Psoas muscle (tissue), 8 donors: ENCODE results near the gene ZKSCAN1. TPM values are rescaled to one million over a fixed set of nuclear protein-coding genes. Genes with fewer than 3 reads are reported as not detected.

Experiments used
- ATAC-seq, 4 donors: fragments of 200-7000 bp; cut with Tn5 transposase; one replicate each; pipeline ENCODE4 v1.9.1; 2020; ENCODE audit warnings: moderate library complexity in 3 of 4, mild to moderate bottlenecking in 2 of 4
- DNase-seq, 2 donors: peaks; one replicate each; pipeline ENCODE4 v3.0.0-alpha.2; 2020
- H3K27ac ChIP-seq: fragments of 200-600 bp; one replicate; pipeline ENCODE4 v1.8.0; 2022
- H3K27me3 ChIP-seq, 3 donors: fragments of 200-600 bp in 1 of 3; one replicate each; pipeline versions ENCODE4 v1.6.1 to v1.8.0; 2013 to 2022; ENCODE audit warnings: low read length in 2 of 3, mild to moderate bottlenecking in 2 of 3, moderate library complexity in 1 of 3; ENCODE audit not compliant: insufficient read depth in 3 of 3
- H3K36me3 ChIP-seq, 2 donors: fragments of 200-600 bp in 1 of 2; one replicate each; pipeline versions ENCODE4 v1.6.1 to v1.8.0; 2013 to 2022; ENCODE audit warnings: low read depth in 1 of 2, mild to moderate bottlenecking in 1 of 2, moderate library complexity in 1 of 2; ENCODE audit not compliant: insufficient read depth in 1 of 2
- H3K4me1 ChIP-seq: fragments of 200-600 bp; one replicate; pipeline ENCODE4 v1.8.0; 2022
- H3K4me3 ChIP-seq: fragments of 200-600 bp; one replicate; pipeline ENCODE4 v1.8.0; 2022; ENCODE audit warnings: mild to moderate bottlenecking
- H3K9me3 ChIP-seq: fragments of 200-600 bp; one replicate; pipeline ENCODE4 v1.8.0; 2022
- WGBS, 3 donors: extraction: QIAGEN DNeasy Blood & Tissue Kit; methylation state at CpG; one replicate each; pipeline versions ENCODE4 v1.1.6 to v1.1.7; 2013; 5-methylcytosine and 5-hydroxymethylcytosine counted together
- intact Hi-C, 2 donors: fragments of 100-400 bp; cut with DNase I; formaldehyde crosslinking; loops; one replicate each; pipeline versions ENCODE4 v1.11.0 to v1.14.2; 2022
- polyA plus RNA-seq, 3 donors: library from polyadenylated mRNA; stranded (reverse); fragments of 200-250 nt; gene quantifications; one replicate each; pipeline ENCODE4 v1.2.3, GENCODE V29; 2013
- total RNA-seq, 4 donors: library from RNA; stranded (reverse); fragmentation: NEBNext Ultra II Directional in 2 of 4; extraction: Animal tissue kit (Norgen Biotek cat#: 25700) in 2 of 4; gene quantifications; one replicate each; pipeline versions ENCODE4 v1.2.1 to v1.2.4, GENCODE V29; 2021 to 2023
- TF ChIP-seq, protein P1 (sequence below): fragments of 200-600 bp; IDR thresholded peaks from one replicate; pipeline ENCODE4 v1.8.0; 2022; ENCODE audit warnings: antibody characterized with exemption
- donor health status: healthy with polysubstance abuse.
- donor health status: DM: no; HTN: no; CAD: no; lungs with moderate emphysema.
- donor health status: Bipolar disorder and iron deficiency.
- donor health status: healthy.
- donor health status: DM: yes; HTN: yes; CAD: no.
- donor health status: DM: no; HTN: no; CAD: no.
- donor health status: DM: no; HTN: no; CAD: no.
- donor health status: DM: yes; HTN: yes; CAD: no.

Gene ZKSCAN1
- total and polyA plus RNA-seq, 7 donors = 5.7 to 40.2 (median 38.5) TPM

DNA sequence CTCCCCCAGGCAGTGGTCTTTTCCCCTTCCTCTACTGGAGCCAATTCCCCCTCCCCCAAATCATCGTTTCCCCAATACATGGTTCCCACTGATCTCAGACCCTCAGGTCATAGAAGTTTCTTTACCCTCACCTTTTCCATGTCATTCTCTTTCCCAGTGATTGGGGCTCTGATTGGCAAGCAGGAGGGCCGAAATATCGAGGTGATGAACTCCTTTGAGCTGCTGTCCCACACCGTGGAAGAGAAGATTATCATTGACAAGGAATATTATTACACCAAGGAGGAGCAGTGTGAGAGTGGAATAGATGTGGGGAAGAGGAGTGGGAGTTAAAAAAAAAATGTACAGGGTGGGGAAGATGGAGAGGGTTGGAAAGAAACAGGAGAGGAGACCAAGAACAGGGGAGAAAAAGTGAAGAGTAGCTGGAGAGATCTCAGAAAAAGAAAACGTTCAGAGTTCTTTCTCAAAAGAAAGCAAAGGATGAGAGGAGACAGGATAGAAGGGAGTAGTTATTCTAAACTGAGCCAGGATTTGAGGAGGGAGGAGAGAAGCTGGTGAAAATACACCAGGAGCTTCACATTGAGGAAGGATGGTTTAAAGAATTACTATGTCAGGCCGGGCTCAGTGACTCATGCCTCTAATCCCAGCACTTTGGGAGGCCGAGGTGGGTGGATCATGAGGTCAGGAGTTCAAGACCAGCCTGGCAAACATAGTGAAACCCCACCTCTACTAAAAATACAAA, 74.2 kb downstream of the ZKSCAN1 start:
- intact Hi-C loops = loop anchor here (5.0 kb wide), 1 partner anchor 38 kb away; the partner anchor contains the start of gene MBLAC1 (in 2 of the 2)
- Histone ChIP-seq H3K4me1 (peaks cover 21% of the 10 kb centered on the region), H3K27ac (peak overlapping the region; percentile 90), H3K9me3 (no peaks in the 10 kb centered on the region), H3K27me3 (no peaks in the 10 kb centered on the region), H3K36me3 (peaks cover 4 to 46% of the 10 kb centered on the region in 2 donors), H3K4me3 (peak overlapping the region; percentile 85)
- 23 to 29% (median 25%) methylated on average over 7 of the region's 7 CpGs for WGBS, 3 donors
- TF ChIP-seq, protein P1, sequence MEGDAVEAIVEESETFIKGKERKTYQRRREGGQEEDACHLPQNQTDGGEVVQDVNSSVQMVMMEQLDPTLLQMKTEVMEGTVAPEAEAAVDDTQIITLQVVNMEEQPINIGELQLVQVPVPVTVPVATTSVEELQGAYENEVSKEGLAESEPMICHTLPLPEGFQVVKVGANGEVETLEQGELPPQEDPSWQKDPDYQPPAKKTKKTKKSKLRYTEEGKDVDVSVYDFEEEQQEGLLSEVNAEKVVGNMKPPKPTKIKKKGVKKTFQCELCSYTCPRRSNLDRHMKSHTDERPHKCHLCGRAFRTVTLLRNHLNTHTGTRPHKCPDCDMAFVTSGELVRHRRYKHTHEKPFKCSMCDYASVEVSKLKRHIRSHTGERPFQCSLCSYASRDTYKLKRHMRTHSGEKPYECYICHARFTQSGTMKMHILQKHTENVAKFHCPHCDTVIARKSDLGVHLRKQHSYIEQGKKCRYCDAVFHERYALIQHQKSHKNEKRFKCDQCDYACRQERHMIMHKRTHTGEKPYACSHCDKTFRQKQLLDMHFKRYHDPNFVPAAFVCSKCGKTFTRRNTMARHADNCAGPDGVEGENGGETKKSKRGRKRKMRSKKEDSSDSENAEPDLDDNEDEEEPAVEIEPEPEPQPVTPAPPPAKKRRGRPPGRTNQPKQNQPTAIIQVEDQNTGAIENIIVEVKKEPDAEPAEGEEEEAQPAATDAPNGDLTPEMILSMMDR = no peak
- ATAC-seq (no peak), DNase-seq (no peak)

DNA sequence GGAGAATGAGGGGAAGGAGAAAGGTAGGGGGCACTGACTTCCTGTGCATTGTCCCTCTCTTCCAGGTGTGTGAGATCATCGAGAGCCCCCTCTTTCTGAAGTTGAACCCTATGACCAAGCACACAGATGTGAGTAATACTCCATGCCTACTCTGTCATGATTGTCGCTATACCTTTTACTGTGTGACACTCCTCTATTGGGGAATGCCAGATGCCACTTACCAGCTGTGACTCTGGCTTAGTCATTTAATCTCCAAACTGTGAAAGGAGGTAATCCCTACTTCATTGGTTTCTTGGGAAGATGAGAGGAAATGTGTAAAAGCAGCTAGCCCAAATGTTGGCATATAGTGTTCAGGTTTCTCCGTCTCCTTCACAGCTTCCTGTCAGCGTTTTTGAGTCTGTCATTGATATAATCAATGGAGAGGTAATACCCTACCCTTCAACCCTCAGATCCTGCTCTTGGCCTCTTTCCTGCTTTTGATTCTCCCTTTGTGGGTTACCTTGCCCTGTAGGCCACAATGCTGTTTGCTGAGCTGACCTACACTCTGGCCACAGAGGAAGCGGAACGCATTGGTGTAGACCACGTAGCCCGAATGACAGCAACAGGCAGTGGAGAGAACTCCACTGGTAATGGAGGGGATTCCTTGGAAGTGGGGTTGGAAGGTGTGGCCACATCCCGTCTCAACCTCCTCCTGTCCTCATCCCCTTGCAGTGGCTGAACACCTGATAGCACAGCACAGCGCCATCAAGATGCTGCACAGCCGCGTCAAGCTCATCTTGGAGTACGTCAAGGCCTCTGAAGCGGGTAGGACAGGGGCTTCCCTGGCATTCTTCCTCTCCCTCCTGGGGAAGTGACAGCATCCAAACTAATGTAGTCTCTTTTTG, 75.4 kb downstream of the ZKSCAN1 start:
- no peak overlapping the region for H3K4me3 ChIP-seq
- intact Hi-C loops = loop anchor here in 1 of 2 donors (5.0 kb wide), 1 partner anchor 37 kb away; the partner anchor contains the start of gene MBLAC1
- peaks cover 21% of the 10 kb centered on the region for H3K4me1 ChIP-seq
- H3K36me3 ChIP-seq = peaks cover 4 to 58% of the 10 kb centered on the region in 2 donors
- TF ChIP-seq, protein P1 = no peak
- H3K27ac ChIP-seq = no peak overlapping the region
- no peaks in the 10 kb centered on the region for H3K9me3 ChIP-seq
- no peaks in the 10 kb centered on the region for H3K27me3 ChIP-seq
- WGBS, 3 donors = 78 to 88% (median 83%) methylated on average over 14 of the region's 14 CpGs
- ATAC-seq = no peak
- DNase-seq = no peak

Other genes with a start within 250 kb of the ZKSCAN1 start
- gene CYP3A4, start 231.4 kb upstream of the ZKSCAN1 start, total RNA-seq = 1 to 10 TPM in 2 of 4 donors, under 1 TPM in 1, not detected in 1; 0.34 to 4.2 (median 3.2) TPM
- under 1 TPM; 0.08 to 0.26 (median 0.10) TPM for gene CYP3A4, start 231.4 kb upstream of the ZKSCAN1 start, polyA plus RNA-seq
- gene CYP3A43, start 187.6 kb upstream of the ZKSCAN1 start, total RNA-seq = under 1 TPM in 1 of 4 donors, not detected in 3; 0.29 TPM
- gene CYP3A43, start 187.6 kb upstream of the ZKSCAN1 start, polyA plus RNA-seq = under 1 TPM in 1 of 3 donors, not detected in 2; 0.08 TPM
- not detected for gene OR2AE1, start 138.6 kb upstream of the ZKSCAN1 start, total RNA-seq
- under 1 TPM in 2 of 3 donors, not detected in 1; 0.05 to 0.17 TPM for gene OR2AE1, start 138.6 kb upstream of the ZKSCAN1 start, polyA plus RNA-seq
- gene TRIM4, start 96.1 kb upstream of the ZKSCAN1 start, total RNA-seq = 1 to 10 TPM; 4.4 to 8.9 (median 6.1) TPM
- 1 to 10 TPM; 2.6 to 8.8 (median 4.3) TPM for gene TRIM4, start 96.1 kb upstream of the ZKSCAN1 start, polyA plus RNA-seq
- under 1 TPM in 1 of 4 donors, not detected in 3; 0.34 TPM for gene GJC3, start 86.0 kb upstream of the ZKSCAN1 start, total RNA-seq
- under 1 TPM; 0.08 to 0.52 (median 0.08) TPM for gene GJC3, start 86.0 kb upstream of the ZKSCAN1 start, polyA plus RNA-seq
- under 1 TPM; 0.49 to 0.82 (median 0.59) TPM for gene AZGP1, start 39.6 kb upstream of the ZKSCAN1 start, total RNA-seq
- 1 to 10 TPM in 2 of 3 donors, under 1 TPM in 1; 0.73 to 2.4 (median 1.6) TPM for gene AZGP1, start 39.6 kb upstream of the ZKSCAN1 start, polyA plus RNA-seq
- 10 to 100 TPM in 3 of 4 donors, 1 to 10 TPM in 1; 9.9 to 20.3 (median 11.7) TPM for gene ZSCAN21, start 34.2 kb downstream of the ZKSCAN1 start, total RNA-seq
- 10 to 100 TPM in 2 of 3 donors, 1 to 10 TPM in 1; 6.8 to 25.6 (median 16.2) TPM for gene ZSCAN21, start 34.2 kb downstream of the ZKSCAN1 start, polyA plus RNA-seq
- gene ZNF3, start 66.1 kb downstream of the ZKSCAN1 start, total RNA-seq = 10 to 100 TPM; 14.6 to 23.8 (median 17.1) TPM
- 10 to 100 TPM; 11.2 to 26.4 (median 15.1) TPM for gene ZNF3, start 66.1 kb downstream of the ZKSCAN1 start, polyA plus RNA-seq
- 100 to 1,000 TPM in 3 of 4 donors, 10 to 100 TPM in 1; 82.9 to 130 (median 111) TPM for gene COPS6, start 73.4 kb downstream of the ZKSCAN1 start, total RNA-seq
- gene COPS6, start 73.4 kb downstream of the ZKSCAN1 start, polyA plus RNA-seq = 100 to 1,000 TPM; 104 to 145 (median 126) TPM
- gene MCM7, start 85.8 kb downstream of the ZKSCAN1 start, total RNA-seq = 10 to 100 TPM; 24.6 to 34.0 (median 30.6) TPM
- 10 to 100 TPM; 33.3 to 40.6 (median 33.8) TPM for gene MCM7, start 85.8 kb downstream of the ZKSCAN1 start, polyA plus RNA-seq
- 10 to 100 TPM in 2 of 4 donors, 1 to 10 TPM in 2; 8.8 to 12.9 (median 10.8) TPM for gene AP4M1, start 86.0 kb downstream of the ZKSCAN1 start, total RNA-seq
- 10 to 100 TPM; 10.9 to 19.2 (median 14.5) TPM for gene AP4M1, start 86.0 kb downstream of the ZKSCAN1 start, polyA plus RNA-seq
- 10 to 100 TPM; 26.8 to 40.5 (median 31.7) TPM for gene TAF6, start 103.8 kb downstream of the ZKSCAN1 start, total RNA-seq
- gene TAF6, start 103.8 kb downstream of the ZKSCAN1 start, polyA plus RNA-seq = 10 to 100 TPM; 31.4 to 58.4 (median 34.8) TPM
- 1 to 10 TPM; 2.2 to 3.9 (median 2.5) TPM for gene CNPY4, start 104.0 kb downstream of the ZKSCAN1 start, total RNA-seq
- gene CNPY4, start 104.0 kb downstream of the ZKSCAN1 start, polyA plus RNA-seq = 1 to 10 TPM; 2.9 to 7.0 (median 4.4) TPM
- gene MBLAC1, start 111.4 kb downstream of the ZKSCAN1 start, total RNA-seq = 1 to 10 TPM in 3 of 4 donors, under 1 TPM in 1; 0.91 to 2.6 (median 1.7) TPM
- gene MBLAC1, start 111.4 kb downstream of the ZKSCAN1 start, polyA plus RNA-seq = 1 to 10 TPM; 1.8 to 3.8 (median 2.7) TPM
- gene LAMTOR4, start 133.3 kb downstream of the ZKSCAN1 start, total RNA-seq = 10 to 100 TPM; 48.7 to 74.6 (median 68.1) TPM
- 100 to 1,000 TPM; 118 to 141 (median 140) TPM for gene LAMTOR4, start 133.3 kb downstream of the ZKSCAN1 start, polyA plus RNA-seq
- 10 to 100 TPM in 1 of 4 donors, 1 to 10 TPM in 3; 4.1 to 14.2 (median 7.4) TPM for gene TRAPPC14, start 143.1 kb downstream of the ZKSCAN1 start, total RNA-seq
- gene TRAPPC14, start 143.1 kb downstream of the ZKSCAN1 start, polyA plus RNA-seq = 10 to 100 TPM in 1 of 3 donors, 1 to 10 TPM in 2; 5.2 to 13.1 (median 9.8) TPM
- 1 to 10 TPM in 2 of 4 donors, under 1 TPM in 2; 0.23 to 3.8 (median 0.95) TPM for gene GAL3ST4, start 153.0 kb downstream of the ZKSCAN1 start, total RNA-seq
- under 1 TPM; 0.45 to 0.57 (median 0.52) TPM for gene GAL3ST4, start 153.0 kb downstream of the ZKSCAN1 start, polyA plus RNA-seq
- under 1 TPM; 0.16 to 0.77 (median 0.36) TPM for gene GPC2, start 161.8 kb downstream of the ZKSCAN1 start, total RNA-seq
- gene GPC2, start 161.8 kb downstream of the ZKSCAN1 start, polyA plus RNA-seq = under 1 TPM; 0.30 to 0.38 (median 0.33) TPM
- gene STAG3, start 162.3 kb downstream of the ZKSCAN1 start, total RNA-seq = under 1 TPM; 0.25 to 0.82 (median 0.47) TPM
- gene STAG3, start 162.3 kb downstream of the ZKSCAN1 start, polyA plus RNA-seq = under 1 TPM; 0.18 to 0.86 (median 0.51) TPM
- gene PVRIG, start 204.4 kb downstream of the ZKSCAN1 start, total RNA-seq = under 1 TPM in 1 of 4 donors, not detected in 3; 0.61 TPM
- under 1 TPM; 0.05 to 0.14 (median 0.06) TPM for gene PVRIG, start 204.4 kb downstream of the ZKSCAN1 start, polyA plus RNA-seq